Medulla oblongata (tissue), 1 donor: Measurements from ENCODE around the gene CEP19.

Source experiments
- DNase-seq: peaks from one replicate; pipeline ENCODE4 v3.0.0-alpha.2; 2015; ENCODE audit errors: extremely low spot score

The CEP19 gene

DNA sequence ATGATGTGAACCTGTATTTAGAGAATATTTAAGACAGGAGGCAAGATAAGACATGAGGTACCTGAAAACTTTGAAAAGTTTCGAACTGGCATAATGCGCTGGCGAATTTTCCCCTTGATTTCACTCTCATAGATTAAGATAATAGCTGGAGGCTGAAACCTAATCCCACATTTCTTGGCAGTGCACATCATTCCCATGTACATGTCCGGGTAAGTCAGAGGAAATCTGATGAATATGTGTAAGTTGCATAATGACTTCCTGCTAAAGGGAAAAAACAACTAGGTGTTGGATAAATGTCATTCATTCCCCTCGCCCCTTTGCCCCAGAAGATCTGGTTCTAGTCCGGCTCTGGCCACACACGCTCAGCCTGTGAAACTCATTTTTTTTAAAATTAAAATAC is 3.6 kb downstream of the CEP19 start:
- no peak for DNase-seq

DNA sequence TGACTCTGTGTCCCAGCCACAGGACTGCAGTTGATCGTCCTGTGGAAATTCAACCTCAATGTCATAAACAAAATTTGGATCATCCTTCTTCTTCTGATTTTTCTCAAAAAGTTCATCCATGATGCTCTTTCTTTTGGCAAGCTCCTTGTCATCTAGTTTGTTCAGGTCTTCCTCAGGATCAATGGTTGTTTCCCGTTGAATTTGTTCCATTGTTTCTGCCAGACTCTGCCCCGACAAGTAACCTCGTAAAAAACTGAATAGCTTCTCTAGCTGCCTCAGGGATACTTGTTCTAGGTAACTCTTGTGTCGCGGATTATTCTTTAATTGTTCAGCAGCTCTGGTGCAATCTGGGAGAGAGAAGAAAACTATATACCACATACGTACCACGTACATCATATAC is 4.5 kb downstream of the CEP19 start:
- no peak for DNase-seq

DNA sequence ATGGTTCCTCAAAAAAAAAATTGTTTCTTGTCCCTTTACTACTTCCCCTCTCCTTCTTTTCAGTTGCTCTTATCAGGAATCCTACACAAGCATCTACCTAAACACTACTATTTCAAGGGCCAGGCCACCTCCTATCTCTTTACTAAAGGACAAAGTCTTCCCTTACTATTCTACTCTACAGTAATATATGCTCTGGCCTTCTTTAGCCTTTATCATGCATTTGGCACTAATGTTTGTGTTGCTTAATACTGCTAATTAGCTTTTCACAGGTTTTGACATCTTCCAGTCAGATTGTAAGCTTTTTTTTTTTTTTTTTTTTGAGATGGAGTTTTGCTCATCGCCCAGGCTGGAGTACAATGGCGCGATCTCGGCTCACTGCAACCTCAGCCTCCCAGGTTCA is 5.3 kb downstream of the CEP19 start:
- DNase-seq = no peak

DNA sequence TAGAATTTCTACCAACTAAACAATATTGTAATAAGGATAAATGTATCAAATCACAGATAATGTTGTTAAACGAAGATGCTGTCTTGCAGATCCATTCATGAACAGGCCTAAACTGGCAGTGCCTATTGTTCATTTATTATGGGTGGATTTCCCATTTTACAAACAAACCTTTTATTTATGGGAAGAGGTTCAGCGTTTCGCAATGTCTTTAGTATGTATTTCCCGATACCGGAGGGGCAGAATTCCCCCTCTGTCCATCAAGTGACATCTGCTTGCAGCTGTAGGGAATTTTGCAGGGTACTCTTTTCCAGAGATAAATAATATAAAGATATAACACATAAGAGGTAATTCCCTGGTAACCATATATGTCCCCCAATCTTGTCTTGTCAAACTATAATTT is 5.7 kb downstream of the CEP19 start:
- no peak for DNase-seq

DNA sequence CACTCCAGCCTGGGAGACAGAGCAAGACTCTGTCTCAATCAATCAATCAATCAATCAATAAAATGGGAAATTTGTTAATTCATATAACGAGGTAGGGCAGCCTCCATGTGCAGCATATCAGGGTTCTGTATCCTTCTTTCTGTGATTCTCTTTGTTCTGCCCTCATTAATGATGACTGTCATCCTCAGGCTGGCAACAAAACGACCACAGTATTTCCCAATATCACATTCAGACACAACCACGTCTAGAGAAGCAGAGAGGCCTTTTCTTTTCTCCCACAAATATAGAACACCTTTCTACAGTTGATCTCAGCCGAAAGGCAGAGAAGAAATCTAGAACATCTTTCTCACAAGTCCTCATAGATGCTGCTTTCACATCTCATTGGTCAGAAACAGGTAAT is 11.2 kb downstream of the CEP19 start:
- no peak for DNase-seq

DNA sequence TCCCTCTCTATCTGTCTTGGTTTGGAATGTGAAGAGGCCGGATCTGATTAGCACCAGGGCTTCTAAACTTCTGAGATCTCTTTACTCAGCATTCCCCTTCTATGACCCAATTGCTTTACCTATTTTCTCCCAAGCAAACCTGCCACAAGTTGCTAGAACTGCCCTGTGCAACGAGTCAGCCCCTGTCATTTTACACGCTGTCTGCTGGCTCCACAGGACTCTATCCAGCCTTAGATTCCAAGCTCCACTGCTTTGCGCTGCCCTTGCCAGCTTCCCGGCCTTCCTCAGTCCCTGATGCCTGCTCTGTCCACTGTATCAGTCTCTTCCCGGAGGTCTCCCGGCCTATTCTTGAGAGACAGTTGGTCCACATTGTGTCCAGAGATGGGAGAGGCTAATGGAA is 12.3 kb downstream of the CEP19 start:
- no peak for DNase-seq

DNA sequence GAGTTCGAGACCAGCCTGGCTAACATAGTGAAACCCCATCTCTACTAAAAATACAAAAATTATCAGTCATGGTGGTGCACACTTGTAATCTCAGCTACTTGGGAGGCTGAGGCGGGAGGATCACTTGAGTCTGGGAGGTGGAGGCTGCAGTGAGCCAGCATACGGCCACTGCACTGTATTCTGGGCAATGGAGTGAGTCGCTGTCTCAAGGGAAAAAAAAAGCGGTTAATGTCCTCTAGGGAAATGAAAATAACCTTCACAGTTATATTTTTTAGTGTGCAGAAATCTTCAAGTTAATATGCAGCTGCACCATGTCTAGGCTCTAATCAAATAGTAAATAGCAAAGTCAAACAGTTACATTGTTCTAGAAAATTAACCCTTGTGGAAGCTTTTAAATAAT is 14.8 kb downstream of the CEP19 start:
- no peak for DNase-seq

DNA sequence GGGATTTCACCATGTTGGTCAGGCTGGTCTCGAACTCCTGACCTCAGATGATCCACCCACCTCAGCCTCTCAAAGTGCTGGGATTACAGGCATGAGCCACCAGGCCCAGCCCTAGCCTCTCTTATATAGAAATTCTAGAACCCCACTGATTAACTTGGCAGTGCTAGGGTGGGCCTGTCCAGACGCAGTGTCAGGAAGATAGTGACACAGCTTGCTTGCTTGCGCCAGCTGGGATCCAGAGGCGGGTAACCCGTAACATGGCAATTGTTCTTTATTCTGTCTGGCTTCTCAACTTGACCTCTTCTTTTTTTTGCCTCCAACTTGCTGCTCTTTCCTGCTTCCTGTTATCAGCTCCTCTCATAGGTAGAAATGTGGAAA is 16.2 kb downstream of the CEP19 start:
- no peak for DNase-seq

DNA sequence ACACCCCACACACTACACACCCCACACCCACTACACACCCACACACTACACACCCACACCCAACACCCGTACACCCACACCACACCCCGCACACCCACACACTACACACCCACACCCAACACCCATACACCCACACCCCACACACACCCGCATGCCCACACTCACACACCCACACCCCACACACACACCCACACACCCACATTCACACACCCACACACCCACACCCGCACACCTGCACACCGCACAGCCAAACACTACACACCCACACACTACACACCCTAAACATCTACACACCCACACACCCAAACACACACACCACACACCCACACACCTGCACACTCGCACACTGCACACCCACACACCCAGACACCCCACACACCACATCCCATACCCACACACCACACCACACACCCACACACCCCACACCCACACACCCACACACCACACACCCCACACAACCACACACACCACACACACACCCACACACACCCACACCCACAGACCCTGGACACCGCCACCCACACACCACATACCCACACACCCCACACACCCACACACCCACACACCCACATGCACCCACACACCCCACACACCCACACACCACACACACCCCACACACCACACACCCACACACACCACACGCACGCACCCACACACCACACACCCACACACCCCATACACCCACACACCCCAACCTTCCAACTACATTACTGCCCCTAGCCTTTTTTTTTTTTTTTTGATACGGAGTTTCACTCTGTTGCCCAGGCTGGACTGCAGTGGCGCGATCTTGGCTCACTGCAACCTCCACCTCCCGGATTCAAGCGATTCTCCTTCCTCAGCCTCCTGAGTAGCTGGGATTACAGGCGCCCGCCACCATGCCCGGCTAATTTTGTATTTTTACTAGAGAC is 16.9 kb downstream of the CEP19 start:
- DNase-seq = no peak

DNA sequence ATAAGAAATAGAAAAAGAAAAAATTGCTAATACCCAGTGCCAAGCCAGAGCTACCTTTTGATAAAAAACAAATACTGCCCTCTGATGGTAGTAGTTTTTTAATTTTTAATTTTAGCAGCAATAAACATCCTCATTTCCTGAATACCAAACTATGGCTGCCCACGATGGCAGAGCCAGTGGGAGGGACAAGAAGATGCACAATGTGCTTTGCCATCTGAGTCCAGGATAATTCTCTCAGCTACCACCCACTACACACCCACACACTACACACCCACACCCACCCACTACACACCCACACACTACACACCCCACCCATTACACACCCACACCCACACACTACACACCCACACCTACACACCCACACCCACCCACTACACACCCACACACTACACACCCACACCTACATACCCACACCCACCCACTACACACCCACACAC is 17.8 kb downstream of the CEP19 start:
- no peak for DNase-seq

DNA sequence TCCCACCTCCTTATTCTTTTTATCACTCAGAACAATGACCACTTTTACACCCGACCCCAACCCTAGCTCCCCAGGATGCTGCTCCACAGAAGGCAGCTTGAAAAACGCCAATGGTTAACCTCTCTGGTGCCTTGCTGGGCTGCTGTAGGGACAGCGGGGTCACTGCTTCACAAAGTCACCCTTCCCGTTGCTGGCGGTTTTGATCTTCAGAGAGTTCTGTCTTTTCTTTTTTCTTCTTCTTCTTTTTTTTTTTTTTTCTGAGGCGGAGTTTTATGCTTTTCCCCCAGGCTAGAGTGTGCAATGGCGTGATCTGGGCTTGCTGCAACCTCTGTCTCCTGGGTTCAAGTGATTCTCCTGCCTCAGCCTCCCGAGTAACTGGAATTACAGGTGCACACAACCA is 20.7 kb downstream of the CEP19 start:
- no peak for DNase-seq

DNA sequence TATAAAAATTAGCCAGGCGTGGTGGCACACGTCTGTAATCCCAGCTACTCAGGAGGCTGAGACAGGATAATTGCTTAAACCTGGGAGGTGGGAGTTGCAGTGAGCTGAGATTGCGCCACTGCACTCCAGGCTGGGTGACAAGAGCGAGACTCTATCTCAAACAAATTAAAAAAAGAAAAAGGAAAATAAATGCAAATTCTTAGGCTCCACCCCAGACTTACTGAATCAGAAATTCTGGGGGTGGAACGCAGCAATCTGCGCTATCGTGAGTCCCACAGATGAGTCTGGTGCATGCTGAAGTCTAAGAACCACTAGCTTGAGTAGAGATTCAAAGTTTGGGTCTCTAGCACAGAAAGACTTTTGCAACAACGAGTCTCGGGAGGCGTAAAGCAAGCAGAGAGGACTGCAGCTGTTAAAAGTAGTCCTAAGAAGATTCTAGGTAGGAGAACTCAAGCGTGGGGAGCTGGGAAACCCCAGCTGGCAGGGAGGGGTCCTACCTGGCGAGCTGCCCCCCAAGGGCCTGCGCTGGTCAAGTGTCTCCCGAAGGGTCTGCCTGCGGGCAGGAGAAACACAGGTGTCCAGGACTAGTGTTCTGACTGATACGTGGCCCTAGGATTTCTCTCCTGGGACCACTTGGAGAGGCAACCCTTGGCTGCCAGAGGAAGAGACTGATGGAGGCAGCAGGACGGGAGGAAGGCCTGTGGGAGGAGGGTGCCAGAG is 21.9 kb downstream of the CEP19 start:
- DNase-seq = no peak

DNA sequence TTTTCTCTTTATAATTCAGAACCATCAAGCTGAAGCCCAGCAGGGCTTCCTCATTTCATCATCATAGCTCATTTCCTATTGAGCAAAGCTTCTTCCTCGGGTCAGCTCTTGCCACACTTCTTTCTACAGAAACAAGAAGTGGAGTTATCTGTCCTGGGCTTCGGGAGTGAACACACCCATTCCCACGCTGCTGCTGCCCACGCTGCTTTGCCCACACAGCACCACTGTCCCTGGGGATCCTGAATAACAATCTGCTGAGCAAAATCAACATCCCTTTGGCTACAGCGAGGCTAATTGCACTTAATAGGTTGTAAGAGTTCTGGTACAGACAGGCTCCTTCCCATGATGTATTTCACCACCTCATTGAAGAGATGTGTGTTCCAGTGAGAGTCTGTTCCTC is 23.7 kb downstream of the CEP19 start:
- DNase-seq = peak; percentile 71

DNA sequence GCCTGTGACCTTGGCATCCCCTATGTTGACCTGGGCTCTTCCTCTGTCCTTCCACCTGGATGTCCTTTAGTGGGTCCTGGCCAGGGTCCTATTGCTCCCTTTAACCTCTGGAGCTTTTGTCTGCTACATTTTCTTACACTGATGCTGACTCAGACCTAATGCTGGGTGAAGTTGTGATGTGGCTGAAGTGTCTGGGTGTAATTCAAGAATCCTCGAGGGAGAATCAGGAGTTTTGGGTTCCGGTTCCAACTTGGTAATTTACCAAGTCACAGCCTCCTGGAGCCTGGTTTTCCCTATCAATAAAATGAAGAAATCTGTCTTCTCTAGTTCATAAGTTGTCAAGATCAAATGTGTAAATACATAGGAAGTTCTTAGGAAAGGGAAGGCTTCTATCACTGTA is 25.6 kb downstream of the CEP19 start:
- DNase-seq = no peak

DNA sequence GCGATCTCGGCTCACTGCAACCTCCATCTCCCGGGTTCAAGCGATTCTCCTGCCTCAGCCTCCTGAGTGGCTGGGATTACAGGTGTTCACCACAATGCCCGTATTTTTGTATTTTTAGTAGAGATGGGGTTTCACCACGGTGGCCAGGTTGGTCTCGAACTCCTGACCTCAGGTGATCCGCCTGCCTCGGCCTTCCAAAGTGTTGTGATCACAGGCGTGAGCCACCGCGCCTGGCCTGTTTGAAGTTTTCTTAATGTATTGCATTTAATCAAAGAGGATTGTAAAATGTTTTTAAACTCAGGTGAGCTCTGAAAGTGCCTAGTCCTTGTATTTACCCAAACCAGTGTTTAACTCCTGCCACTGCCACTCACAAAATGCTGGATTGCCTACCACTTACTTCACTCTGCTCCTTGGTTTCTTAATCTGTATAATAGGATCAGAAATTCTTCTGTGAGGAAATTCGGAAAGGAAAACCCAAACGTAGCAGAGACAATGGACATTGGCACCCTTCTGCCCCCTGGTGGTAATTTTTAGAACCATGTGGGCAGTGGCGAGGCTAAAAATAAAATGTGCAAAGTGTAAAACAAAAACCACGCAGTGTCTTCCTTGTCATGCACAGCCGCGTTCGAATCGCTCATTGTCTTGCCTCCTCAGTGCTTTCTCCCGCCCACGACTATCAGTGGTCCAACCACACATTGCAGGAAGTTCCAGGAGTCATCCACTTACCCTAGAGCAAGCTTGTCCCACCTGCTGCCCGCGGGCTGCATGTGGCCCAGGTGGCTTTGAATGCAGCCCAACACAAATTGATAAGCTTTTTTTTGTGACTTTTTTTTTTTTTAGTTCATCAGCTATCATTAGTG is 27.3 kb downstream of the CEP19 start:
- peak; percentile 84 for DNase-seq

DNA sequence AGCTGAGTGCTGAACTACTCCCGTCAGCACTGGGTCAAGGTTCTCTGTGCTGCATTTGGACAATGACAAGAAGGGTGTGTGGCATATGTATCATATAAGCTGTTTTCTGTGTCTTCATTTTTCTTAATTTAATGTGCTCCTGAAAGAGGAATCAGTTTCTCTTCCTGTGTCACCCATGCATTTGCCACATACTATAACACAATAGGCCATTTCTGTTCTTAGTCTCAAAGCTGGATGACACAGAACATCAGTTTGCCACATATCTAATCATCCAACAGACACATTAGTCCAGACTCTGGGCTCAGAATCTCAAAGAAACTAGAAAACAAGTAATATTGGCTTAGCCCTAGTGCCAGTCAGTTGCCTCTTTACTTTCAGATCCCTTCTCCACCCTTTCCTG is 34.1 kb downstream of the CEP19 start:
- DNase-seq = no peak

DNA sequence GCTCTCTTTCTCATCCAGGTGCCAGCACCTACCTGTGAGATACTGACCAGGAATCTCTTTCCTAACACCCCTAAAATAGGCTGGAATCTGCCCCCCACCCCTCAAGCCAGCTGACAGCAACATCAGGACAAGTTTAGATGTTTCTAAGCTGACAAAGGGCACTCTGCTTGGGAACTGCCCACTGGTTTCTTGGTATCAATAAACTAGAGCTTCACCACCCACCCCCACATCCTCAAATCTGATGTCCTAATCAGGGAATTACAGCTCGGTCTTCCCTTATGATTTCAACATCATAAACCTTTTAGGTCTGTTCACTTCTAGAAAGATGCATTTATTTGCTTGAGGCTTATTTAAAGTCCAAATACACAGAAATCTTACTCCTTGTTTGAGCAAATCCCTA is 34.7 kb downstream of the CEP19 start:
- DNase-seq = no peak

DNA sequence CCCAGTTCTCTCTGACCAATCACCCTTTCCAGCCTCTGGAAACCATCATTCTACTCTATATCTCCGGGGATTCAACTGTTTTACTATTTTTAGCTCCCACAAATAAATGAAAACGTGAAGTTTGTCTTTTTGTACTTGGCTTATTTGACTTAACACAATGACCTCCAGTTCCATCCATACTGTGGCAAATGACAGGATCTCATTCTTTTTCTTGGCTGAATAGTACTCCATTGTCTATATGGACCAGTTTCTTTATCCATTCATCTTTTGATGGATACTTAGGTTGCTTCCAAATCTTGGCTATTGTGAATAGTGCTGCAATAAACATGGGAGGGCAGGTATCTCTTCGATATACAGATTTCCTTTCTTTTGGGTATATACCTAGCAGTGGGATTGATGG is 38.4 kb downstream of the CEP19 start:
- DNase-seq = no peak

DNA sequence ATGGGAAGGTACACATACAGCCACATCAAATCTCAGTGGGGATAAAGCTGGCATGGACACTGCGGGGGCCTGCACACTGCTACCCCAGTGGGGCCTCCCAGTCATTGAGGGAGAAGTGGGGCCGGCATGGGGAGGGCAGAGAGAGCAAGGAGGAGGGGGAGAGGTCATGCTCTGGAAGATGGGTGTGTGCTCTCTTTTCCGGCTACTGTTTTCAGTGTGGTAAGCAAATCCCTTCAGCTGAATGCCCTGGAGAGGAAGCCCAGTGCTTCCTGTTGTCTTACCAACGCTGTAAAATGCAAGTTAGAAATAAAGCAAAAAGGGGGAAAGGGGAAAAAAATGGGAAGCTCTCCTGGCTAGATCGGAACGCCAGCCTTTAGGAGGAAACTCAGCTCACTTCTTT is 41.7 kb downstream of the CEP19 start:
- no peak for DNase-seq

DNA sequence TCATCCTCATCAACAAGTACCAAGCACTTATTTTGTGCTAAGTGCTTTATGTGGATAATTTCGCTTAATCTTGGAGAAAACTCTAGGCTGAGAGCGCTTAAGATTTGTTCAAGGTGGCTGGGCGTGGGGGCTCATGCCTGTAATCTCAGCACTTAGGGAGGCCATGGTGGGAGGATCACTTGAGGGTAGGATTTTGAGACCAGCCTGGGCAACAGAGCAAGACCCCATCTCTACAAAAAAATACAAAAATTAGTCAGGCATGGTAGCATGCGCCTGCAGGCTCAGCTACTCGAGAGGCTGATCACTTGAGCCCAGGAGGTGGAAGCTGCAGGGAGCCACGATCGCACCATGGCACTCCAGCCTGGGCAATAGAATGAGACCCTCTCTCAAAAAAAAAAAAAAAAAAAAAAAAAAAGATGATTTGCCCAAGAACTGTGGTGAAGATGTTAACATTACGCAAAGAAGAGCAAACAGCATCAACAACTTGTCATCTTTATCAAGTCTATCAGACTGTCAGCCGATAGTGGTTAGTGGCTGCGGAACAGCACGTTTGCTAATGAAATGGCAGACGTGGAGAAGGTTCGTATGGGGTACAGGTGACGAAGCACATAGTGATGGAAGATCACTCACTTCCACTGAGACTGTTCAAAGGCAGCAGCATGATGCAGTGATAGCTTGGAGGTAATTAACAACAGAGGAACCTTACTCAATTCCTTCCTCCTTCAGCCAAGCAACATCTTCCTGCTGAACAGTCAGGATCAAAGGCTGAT is 44.8 kb downstream of the CEP19 start:
- DNase-seq = no peak

DNA sequence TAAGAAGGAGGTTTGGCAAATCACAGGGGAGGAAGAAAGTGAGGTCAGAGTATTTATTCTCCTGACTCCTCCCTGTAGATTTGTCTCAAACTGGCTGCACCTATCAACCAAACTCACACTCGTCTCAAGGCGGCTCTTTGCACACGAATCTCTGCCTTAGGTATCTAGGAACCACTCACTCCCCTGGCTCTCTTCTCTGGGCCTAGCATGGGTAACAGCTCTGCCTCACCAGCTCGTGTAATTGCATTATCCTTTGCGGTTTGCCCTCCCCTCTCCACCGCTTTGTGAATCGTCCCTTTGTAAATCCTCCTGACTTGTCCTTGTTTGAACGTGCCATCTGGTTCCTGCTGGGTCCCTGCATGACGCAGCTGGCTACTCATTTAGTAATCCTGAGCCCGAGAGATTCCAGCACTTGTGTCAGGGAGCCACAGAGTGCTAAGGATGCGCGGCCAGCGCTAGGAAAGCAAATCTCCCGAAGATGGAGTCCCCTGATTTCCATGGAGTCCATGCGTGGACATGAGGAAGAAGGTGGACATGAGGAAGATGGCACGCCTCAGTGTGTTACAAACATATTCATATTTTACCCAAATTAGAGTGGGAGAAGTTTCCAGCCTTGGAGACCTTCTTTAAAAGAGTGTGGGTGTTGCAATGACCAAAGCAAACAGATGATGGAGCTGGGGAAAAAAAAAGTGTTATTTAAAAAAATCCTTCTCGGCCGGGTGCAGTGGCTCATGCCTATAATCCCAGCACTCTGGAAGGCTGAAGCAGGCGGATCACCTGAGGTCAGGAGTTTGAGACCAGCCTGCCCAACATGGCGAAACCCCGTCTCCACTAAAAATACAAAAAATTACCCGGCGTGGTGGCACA is 45.8 kb downstream of the CEP19 start:
- peak; percentile 40 for DNase-seq
